ENCODE data around the gene SNTG2.

Gene SNTG2

GRCh38 chr2:954687-955000 is 4.0 kb downstream of the SNTG2 start:
- TF ChIP-seq, protein P1, sequence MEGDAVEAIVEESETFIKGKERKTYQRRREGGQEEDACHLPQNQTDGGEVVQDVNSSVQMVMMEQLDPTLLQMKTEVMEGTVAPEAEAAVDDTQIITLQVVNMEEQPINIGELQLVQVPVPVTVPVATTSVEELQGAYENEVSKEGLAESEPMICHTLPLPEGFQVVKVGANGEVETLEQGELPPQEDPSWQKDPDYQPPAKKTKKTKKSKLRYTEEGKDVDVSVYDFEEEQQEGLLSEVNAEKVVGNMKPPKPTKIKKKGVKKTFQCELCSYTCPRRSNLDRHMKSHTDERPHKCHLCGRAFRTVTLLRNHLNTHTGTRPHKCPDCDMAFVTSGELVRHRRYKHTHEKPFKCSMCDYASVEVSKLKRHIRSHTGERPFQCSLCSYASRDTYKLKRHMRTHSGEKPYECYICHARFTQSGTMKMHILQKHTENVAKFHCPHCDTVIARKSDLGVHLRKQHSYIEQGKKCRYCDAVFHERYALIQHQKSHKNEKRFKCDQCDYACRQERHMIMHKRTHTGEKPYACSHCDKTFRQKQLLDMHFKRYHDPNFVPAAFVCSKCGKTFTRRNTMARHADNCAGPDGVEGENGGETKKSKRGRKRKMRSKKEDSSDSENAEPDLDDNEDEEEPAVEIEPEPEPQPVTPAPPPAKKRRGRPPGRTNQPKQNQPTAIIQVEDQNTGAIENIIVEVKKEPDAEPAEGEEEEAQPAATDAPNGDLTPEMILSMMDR (IDR thresholded peaks at IDR 0.05; ENCODE audit: poor library complexity, severe bottlenecking), result peak; percentile 22
- ATAC-seq (ENCODE audit: low read depth) (no peak), DNase-seq (ENCODE audit: low spot score) (no peak)
- H3K4me1 ChIP-seq (ENCODE audit: insufficient read depth, poor library complexity, severe bottlenecking), result no peaks in the 10 kb centered on the region
- H3K36me3 ChIP-seq (ENCODE audit: low read depth), result no peaks in the 10 kb centered on the region
- H3K27me3 ChIP-seq (ENCODE audit: insufficient read depth, poor library complexity, severe bottlenecking), result peaks cover 28% of the 10 kb centered on the region
- no peak overlapping the region for H3K4me3 ChIP-seq (ENCODE audit: severe bottlenecking)
- H3K27ac ChIP-seq (ENCODE audit: poor library complexity, severe bottlenecking), result no peak overlapping the region
- H3K9me3 ChIP-seq (ENCODE audit: severe bottlenecking), result no peaks in the 10 kb centered on the region

DNA sequence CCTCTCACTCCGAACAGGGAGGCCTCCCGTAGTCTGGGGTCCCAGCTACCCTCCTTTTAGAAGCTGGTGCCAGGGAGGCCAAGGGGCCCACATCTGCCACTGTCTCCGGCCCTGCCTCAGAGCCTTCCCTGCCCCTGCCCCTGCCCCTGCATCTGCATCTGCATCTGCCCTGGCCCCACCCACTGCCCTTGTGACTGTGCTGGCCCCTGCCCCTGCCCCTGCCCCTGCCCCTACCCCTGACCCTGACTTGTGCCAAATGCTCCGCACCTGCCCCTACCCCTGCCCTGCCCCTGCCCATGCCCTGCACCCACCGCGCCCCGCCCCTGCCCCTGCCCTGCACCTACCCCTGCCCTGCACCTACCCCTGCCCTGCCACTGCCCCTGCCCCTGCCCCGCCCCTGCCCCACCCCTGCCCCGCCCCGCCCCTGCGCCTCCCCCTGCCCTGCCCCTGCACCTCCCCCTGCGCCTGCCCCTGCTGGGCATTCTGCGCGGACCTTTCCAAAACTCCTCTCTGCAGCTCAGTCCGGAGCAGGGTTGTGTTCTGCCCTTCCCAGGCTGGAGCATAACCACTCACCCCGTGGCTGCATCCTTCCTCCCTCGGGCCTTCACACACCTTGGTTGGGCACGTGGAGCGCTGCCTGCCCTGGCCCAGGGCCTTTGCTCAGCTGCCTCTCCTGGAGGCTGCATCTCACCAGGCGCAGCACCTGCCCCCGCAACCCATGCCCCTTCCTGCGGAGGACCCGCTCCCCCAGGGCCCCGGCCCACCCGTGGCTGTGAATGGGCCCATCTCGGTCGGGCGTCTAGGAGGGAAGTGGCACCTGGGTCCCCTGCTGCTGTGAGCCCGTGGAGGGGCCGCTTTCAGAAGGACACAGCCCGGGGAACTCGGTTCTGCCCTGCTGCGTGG is 5.4 kb downstream of the SNTG2 start:
- TF ChIP-seq, protein P1 (IDR thresholded peaks at IDR 0.05; ENCODE audit: poor library complexity, severe bottlenecking), result no peak
- Histone ChIP-seq H3K9me3 (ENCODE audit: severe bottlenecking) (no peaks in the 10 kb centered on the region), H3K4me1 (ENCODE audit: insufficient read depth, poor library complexity, severe bottlenecking) (no peaks in the 10 kb centered on the region), H3K36me3 (ENCODE audit: low read depth) (no peaks in the 10 kb centered on the region), H3K27ac (ENCODE audit: poor library complexity, severe bottlenecking) (no peak overlapping the region), H3K4me3 (ENCODE audit: severe bottlenecking) (no peak overlapping the region), H3K27me3 (ENCODE audit: insufficient read depth, poor library complexity, severe bottlenecking) (peaks cover 21% of the 10 kb centered on the region)
- ATAC-seq (ENCODE audit: low read depth), result no peak
- no peak for DNase-seq (ENCODE audit: low spot score)

GRCh38 chr2:959457-959856 is 8.8 kb downstream of the SNTG2 start:
- no peak overlapping the region for H3K4me3 ChIP-seq (ENCODE audit: severe bottlenecking)
- DNase-seq (ENCODE audit: low spot score) (no peak), ATAC-seq (ENCODE audit: low read depth) (no peak)
- H3K36me3 ChIP-seq (ENCODE audit: low read depth), result no peaks in the 10 kb centered on the region
- no peak overlapping the region for H3K27ac ChIP-seq (ENCODE audit: poor library complexity, severe bottlenecking)
- no peaks in the 10 kb centered on the region for H3K4me1 ChIP-seq (ENCODE audit: insufficient read depth, poor library complexity, severe bottlenecking)
- H3K27me3 ChIP-seq (ENCODE audit: insufficient read depth, poor library complexity, severe bottlenecking), result peaks cover 6% of the 10 kb centered on the region
- TF ChIP-seq, protein P1 (IDR thresholded peaks at IDR 0.05; ENCODE audit: poor library complexity, severe bottlenecking), result no peak
- H3K9me3 ChIP-seq (ENCODE audit: severe bottlenecking), result no peaks in the 10 kb centered on the region

DNA sequence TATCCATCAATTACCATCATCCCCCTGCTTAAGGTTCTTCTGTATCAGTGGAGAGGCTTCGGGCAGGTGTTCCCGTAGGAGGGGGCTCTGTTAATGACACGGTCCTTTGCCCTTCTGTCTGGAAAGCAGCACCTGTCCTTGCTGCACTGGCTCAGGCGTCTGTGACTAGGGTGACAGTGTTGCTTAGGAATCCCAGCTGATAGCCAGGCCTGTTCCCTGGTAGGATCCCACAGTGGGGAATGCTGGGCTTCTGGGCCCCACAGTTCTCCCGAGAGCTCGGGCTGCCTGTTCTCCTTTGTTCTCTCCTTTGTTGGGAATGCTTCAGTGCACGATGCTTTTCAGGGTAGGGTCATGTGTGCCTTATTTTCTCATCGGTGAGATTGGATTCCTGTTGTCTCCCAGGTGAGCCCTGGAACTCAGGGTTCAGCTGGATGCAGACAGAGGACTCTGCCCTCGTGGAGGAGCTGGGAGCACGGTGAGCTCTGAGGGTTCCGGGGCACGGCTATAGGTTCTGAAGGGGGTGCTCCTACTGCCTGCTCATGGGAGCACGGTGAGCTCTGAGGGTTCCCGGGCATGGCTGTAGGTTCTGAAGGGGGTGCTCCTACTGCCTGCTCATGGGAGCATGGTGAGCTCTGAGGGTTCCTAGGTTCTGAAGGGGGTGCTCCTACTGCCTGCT is 9.6 kb downstream of the SNTG2 start:
- TF ChIP-seq, protein P1 (IDR thresholded peaks at IDR 0.05; ENCODE audit: poor library complexity, severe bottlenecking), result no peak

DNA sequence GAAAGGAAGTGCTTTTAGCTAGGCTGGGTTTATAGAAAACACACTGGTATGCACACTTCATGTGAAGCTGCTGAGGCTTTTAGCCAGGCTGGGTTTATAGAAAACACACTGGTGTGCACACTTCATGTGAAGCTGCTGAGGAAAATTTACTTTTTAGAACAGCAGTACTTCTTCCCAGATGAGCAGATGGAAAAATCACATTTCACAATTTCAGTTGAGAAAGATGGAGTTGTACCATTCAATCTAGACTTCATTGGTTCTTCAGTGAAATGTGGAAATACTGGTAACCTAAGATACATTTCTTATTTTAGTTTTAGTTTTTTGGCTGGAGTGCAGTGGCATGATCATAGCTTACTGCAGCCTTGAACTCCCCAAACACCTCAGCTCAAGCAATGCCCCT is 11.1 kb downstream of the SNTG2 start:
- Histone ChIP-seq H3K27me3 (ENCODE audit: insufficient read depth, poor library complexity, severe bottlenecking) (peaks cover 6% of the 10 kb centered on the region), H3K4me3 (ENCODE audit: severe bottlenecking) (no peak overlapping the region), H3K4me1 (ENCODE audit: insufficient read depth, poor library complexity, severe bottlenecking) (no peaks in the 10 kb centered on the region), H3K9me3 (ENCODE audit: severe bottlenecking) (no peaks in the 10 kb centered on the region), H3K36me3 (ENCODE audit: low read depth) (no peaks in the 10 kb centered on the region), H3K27ac (ENCODE audit: poor library complexity, severe bottlenecking) (no peak overlapping the region)
- ATAC-seq (ENCODE audit: low read depth) (no peak), DNase-seq (ENCODE audit: low spot score) (no peak)
- TF ChIP-seq, protein P1 (IDR thresholded peaks at IDR 0.05; ENCODE audit: poor library complexity, severe bottlenecking), result no peak

More for the DNA sequence above, 9.6 kb downstream of the SNTG2 start:
- H3K36me3 ChIP-seq (ENCODE audit: low read depth), result no peaks in the 10 kb centered on the region
- H3K27ac ChIP-seq (ENCODE audit: poor library complexity, severe bottlenecking), result no peak overlapping the region
- ATAC-seq (ENCODE audit: low read depth) (no peak), DNase-seq (ENCODE audit: low spot score) (no peak)
- no peaks in the 10 kb centered on the region for H3K4me1 ChIP-seq (ENCODE audit: insufficient read depth, poor library complexity, severe bottlenecking)
- H3K4me3 ChIP-seq (ENCODE audit: severe bottlenecking), result no peak overlapping the region
- no peaks in the 10 kb centered on the region for H3K9me3 ChIP-seq (ENCODE audit: severe bottlenecking)
- H3K27me3 ChIP-seq (ENCODE audit: insufficient read depth, poor library complexity, severe bottlenecking), result peaks cover 6% of the 10 kb centered on the region
